Ovary (tissue), 9 donors: ENCODE measurements around the gene TRIOBP. TPM values are rescaled to one million over a fixed set of nuclear protein-coding genes. Genes with fewer than 3 reads are reported as not detected.

ENCODE experiments used
- DNase-seq, 5 donors: peaks; one replicate each; pipeline ENCODE4 v3.0.0-alpha.2; 2019 to 2020
- H3K27ac ChIP-seq, 2 donors: fragments of 200-600 bp; one replicate each; pipeline versions ENCODE4 v1.5.1 to v1.8.0; 2019 to 2022
- H3K27me3 ChIP-seq: fragments of 200-600 bp; one replicate; pipeline ENCODE4 v1.8.0; 2022
- H3K36me3 ChIP-seq: fragments of 200-600 bp; sonication (generic); one replicate; pipeline ENCODE4 v1.5.1; 2019
- H3K4me1 ChIP-seq: one replicate; pipeline ENCODE4 v1.8.1; 2013; ENCODE audit warnings: mild to moderate bottlenecking, moderate library complexity; ENCODE audit not compliant: insufficient read depth
- H3K4me3 ChIP-seq: fragments of 200-600 bp; sonication (generic); one replicate; pipeline ENCODE4 v1.5.1; 2017
- H3K9me3 ChIP-seq, 2 donors: fragments of 200-600 bp in 1 of 2; sonication (generic) in 1 of 2; one replicate each; pipeline versions ENCODE4 v1.5.1 to v1.8.1; 2013 to 2019; ENCODE audit warnings: mild to moderate bottlenecking in 1 of 2, moderate library complexity in 1 of 2
- CTCF ChIP-seq, 3 donors: fragments of 450-650 bp in 2 of 3; fragments of 200-600 bp in 1 of 3; IDR thresholded peaks; one replicate each; pipeline versions ENCODE4 v1.5.1 to v1.8.0; 2016 to 2022; ENCODE audit warnings: antibody characterized with exemption in 3 of 3, mild to moderate bottlenecking in 1 of 3
- EP300 ChIP-seq: sonication (generic); formaldehyde crosslinking; IDR thresholded peaks from one replicate; pipeline ENCODE4 v1.6.1; 2017; ENCODE audit warnings: antibody characterized with exemption
- POLR2A ChIP-seq: fragments of 450-650 bp; IDR thresholded peaks from one replicate; pipeline ENCODE4 v1.6.1; 2017; ENCODE audit warnings: antibody characterized with exemption, mild to moderate bottlenecking, moderate library complexity
- whole genome bisulfite sequencing, 3 donors: extraction: QIAGEN DNeasy Blood & Tissue Kit in 1 of 3; methylation state at CpG; one replicate each; pipeline versions ENCODE4 v1.1.5 to v1.1.7; 2013 to 2017; 5-methylcytosine and 5-hydroxymethylcytosine counted together
- intact Hi-C, 4 donors: fragments of 100-400 bp; cut with DNase I; formaldehyde crosslinking; loops; one replicate each; pipeline versions ENCODE4 v1.11.0 to v1.15.1; 2022 to 2023
- polyA plus RNA-seq, 2 donors: library from polyadenylated mRNA; stranded (reverse); fragments of 200-250 nt in 1 of 2; fragments of 350-450 nt in 1 of 2; fragmentation: Illumina TruSeq in 1 of 2; extraction: RNeasy Lipid Tissue Mini Kit (QIAGEN cat#74804) in 1 of 2; gene quantifications; one replicate each; pipeline ENCODE4 v1.2.3, GENCODE V29; 2013 to 2014
- total RNA-seq, 7 donors: library from RNA; depleted of rRNA in 2 of 7; stranded (reverse); fragments of >200 nt in 2 of 7; fragmentation: NEBNext Ultra II Directional in 3 of 7; extraction: Animal tissue kit (Norgen Biotek cat#: 25700) in 3 of 7; gene quantifications; one replicate each; pipeline versions ENCODE4 v1.1.0 to v1.2.4, GENCODE V29; 2016 to 2023
- donor health status: DM: no; HTN: no; CAD: no; lungs with moderate emphysema.
- donor health status: DM: no; HTN: no; CAD: no.
- donor health status: Bipolar disorder and iron deficiency.
- donor health status: DM: yes; HTN: yes; CAD: no.
- donor health status: DM: no; HTN: no; CAD: no.
- donor health status: DM: yes; HTN: yes; CAD: no.

The TRIOBP gene
- total and polyA plus RNA-seq, 9 donors: 19.5 to 175 (median 86.8) TPM

GRCh38 chr22:37751449-37752188 lies 54.8 kb downstream of the TRIOBP start:
- TF ChIP-seq POLR2A: no peak
- no peak for TF ChIP-seq CTCF (IDR thresholded peaks at IDR 0.05)
- no peak for TF ChIP-seq EP300
- no peaks in the 10 kb centered on the region for H3K36me3 ChIP-seq
- intact Hi-C loops: no loop called here
- peaks cover 50% of the 10 kb centered on the region for H3K4me1 ChIP-seq
- H3K27ac ChIP-seq: peak overlapping the region; percentile 62 to 78
- 47 to 59% (median 59%) methylated on average over 10 to 11 of the region's 11 CpGs for WGBS, 3 donors
- H3K9me3 ChIP-seq: no peaks in the 10 kb centered on the region
- DNase-seq: peak in 1 of 5 donors; percentile 64
- no peak overlapping the region for H3K4me3 ChIP-seq
- H3K27me3 ChIP-seq: no peaks in the 10 kb centered on the region

- intact Hi-C loops: no loop called here
- 19 to 21% (median 20%) methylated on average over 17 of the region's 17 CpGs for WGBS, 3 donors
- H3K36me3 ChIP-seq: no peaks in the 10 kb centered on the region
- no peaks in the 10 kb centered on the region for H3K27me3 ChIP-seq
- H3K4me1 ChIP-seq: peaks cover 50% of the 10 kb centered on the region
- no peak overlapping the region for H3K4me3 ChIP-seq
- TF ChIP-seq CTCF (IDR thresholded peaks at IDR 0.05): peak in 1 of 3 donors; percentile 42
- TF ChIP-seq POLR2A: no peak
- H3K27ac ChIP-seq: peak overlapping the region; percentile 62 to 78
- no peaks in the 10 kb centered on the region for H3K9me3 ChIP-seq
- peak; percentile 87 to 95 (median 92) for DNase-seq
Measured at GRCh38 chr22:37752189-37753087, 55.6 kb downstream of the TRIOBP start.

GRCh38 chr22:37753746-37754145 lies 56.9 kb downstream of the TRIOBP start:
- peak in 1 of 5 donors; percentile 40 for DNase-seq
- peaks cover 38% of the 10 kb centered on the region for H3K4me1 ChIP-seq
- no peak overlapping the region for H3K27ac ChIP-seq
- no peaks in the 10 kb centered on the region for H3K27me3 ChIP-seq
- WGBS, 3 donors: 79 to 92% (median 84%) methylated on average over 10 of the region's 10 CpGs
- H3K9me3 ChIP-seq: no peaks in the 10 kb centered on the region
- TF ChIP-seq CTCF (IDR thresholded peaks at IDR 0.05) (no peak), POLR2A (no peak), EP300 (no peak)
- intact Hi-C loops: no loop called here
- no peak overlapping the region for H3K4me3 ChIP-seq
- no peaks in the 10 kb centered on the region for H3K36me3 ChIP-seq

GRCh38 chr22:37757663-37758062 lies 60.8 kb downstream of the TRIOBP start:
- H3K27ac ChIP-seq: no peak overlapping the region
- 92 to 94% (median 93%) methylated on average over 26 to 27 of the region's 27 CpGs for whole genome bisulfite sequencing, 3 donors
- no peaks in the 10 kb centered on the region for H3K36me3 ChIP-seq

More at GRCh38 chr22:37757663-37758062, 60.8 kb downstream of the TRIOBP start:
- intact Hi-C loops: no loop called here
- peaks cover 6% of the 10 kb centered on the region for H3K4me1 ChIP-seq
- DNase-seq: no peak
- no peaks in the 10 kb centered on the region for H3K9me3 ChIP-seq
- TF ChIP-seq CTCF (IDR thresholded peaks at IDR 0.05): no peak
- TF ChIP-seq EP300: no peak
- no peak for TF ChIP-seq POLR2A
- H3K4me3 ChIP-seq: no peak overlapping the region
- no peaks in the 10 kb centered on the region for H3K27me3 ChIP-seq
